H1 (cell line): ENCODE results near the gene LY6G5B. TPM values are rescaled to one million over a fixed set of nuclear protein-coding genes. Genes with fewer than 3 reads are reported as not detected.

Source experiments
- JUN ChIP-seq: IDR thresholded peaks from 2 replicates; pipeline ENCODE4 v1.6.1; 2011; ENCODE audit warnings: low read depth, mild to moderate bottlenecking, improper control_type of control experiment, low read length
- polyA plus RNA-seq, 7 experiments: library from polyadenylated mRNA; depleted of rRNA in 3 of 7; stranded (reverse) in 5 of 7; unstranded in 2 of 7; fragments of >200 nt in 5 of 7; fragments of 200-250 nt in 2 of 7; gene quantifications; 1 replicate in 5 of 7; 2 replicates in 1 of 7; 4 replicates in 1 of 7; pipeline versions ENCODE4 v1.2.1 to v1.2.3, GENCODE V29; 2011 to 2013; ENCODE audit warnings: missing spikeins in 2 of 7, mixed read lengths in 2 of 7
- total RNA-seq: library from RNA; stranded (reverse); fragmentation: NEBNext Ultra II Directional; extraction: Animal tissue kit (Norgen Biotek cat#: 25700); gene quantifications from 2 replicates; pipeline ENCODE4 v1.2.1, GENCODE V29; 2021

The LY6G5B gene
- total and polyA plus RNA-seq, 2 of the 8 experiments (the other 6 are each of a cell fraction or from before 2014, with no cell fraction given) = 10.6 to 12.6 TPM

DNA sequence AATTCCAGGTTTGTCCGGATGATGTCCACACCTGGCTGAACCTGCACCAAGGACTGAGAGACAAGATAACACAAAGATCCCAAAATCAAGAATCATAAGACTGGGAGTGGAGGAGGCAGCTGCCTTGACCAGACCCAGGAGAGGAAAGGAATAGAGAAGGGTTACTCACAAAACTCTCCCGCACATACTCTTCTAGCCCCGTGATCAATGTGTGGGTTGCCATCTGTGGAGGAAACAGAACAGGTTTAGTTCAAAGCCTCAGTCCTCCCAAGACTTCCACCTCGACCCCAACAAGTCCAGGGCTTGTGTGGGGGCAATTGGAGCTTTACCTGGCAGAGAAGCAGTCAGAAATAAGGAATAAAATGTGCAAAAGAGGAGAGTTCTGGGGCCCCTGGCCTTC lies 28.4 kb upstream of the LY6G5B start (continued):
- no peak for TF ChIP-seq JUN
